Stimulated activated CD8-positive, alpha-beta memory T cell treated with anti-CD3 and anti-CD28 coated beads, Interleukin-4, amount 100 ng/mL, for 1 hour (primary cell): ENCODE measurements around the gene CD46.
A peak's percentile ranks its signal among the peaks of the same experiment; 100 is the strongest.
"Not testable (repeated sequence)": the region's sequence is repeated elsewhere in the genome, so short reads cannot be mapped to it uniquely, and the experiment has no call there.

ENCODE experiments used
- DNase-seq, 2 donors: peaks; one replicate each; pipeline ENCODE4 v3.0.0-alpha.2; 2020; ENCODE audit warnings: low read depth in 2 of 2, low spot score in 1 of 2

The CD46 gene

GRCh38 chr1:207751790-207752455 lies at the start of gene CD46:
Gene CD46, plus strand, starts transcription at chr1:207752054. Its CDS starts 159 bp downstream, at chr1:207752213.
- DNase-seq: peak; percentile 83 to 86

DNA sequence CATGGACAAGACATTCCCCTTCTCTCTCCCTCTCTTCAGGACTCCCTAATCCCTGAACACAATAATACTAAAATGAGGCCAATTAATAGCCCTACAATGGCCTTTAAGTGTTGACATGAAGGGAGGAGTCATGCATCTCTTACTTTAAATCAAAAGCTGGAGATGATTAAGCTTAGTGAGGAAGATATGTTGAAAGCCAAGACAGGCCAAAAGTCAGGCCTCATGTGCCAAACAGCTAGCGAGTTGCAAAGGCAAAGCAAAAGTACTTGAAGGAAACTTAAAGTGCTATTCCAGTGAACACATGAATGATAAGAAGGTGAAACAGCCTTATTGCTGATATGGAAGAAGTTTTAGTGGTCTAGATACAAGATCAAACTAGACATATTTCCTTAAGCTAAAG lies 49.5 kb upstream of the CD46 start:
- DNase-seq: no peak

- no peak for DNase-seq
Observed at GRCh38 chr1:207703712-207704111, 48.1 kb upstream of the CD46 start.

GRCh38 chr1:207708004-207708403 lies 43.9 kb upstream of the CD46 start:
- DNase-seq: not testable (repeated sequence)

- DNase-seq: no peak
Observed at GRCh38 chr1:207711285-207711684, 40.6 kb upstream of the CD46 start.

GRCh38 chr1:207712701-207713100 lies 39.2 kb upstream of the CD46 start:
- not testable (repeated sequence) for DNase-seq

- DNase-seq: no peak
Observed at GRCh38 chr1:207713529-207713928, 38.3 kb upstream of the CD46 start.

GRCh38 chr1:207719234-207719633 lies 32.6 kb upstream of the CD46 start:
- DNase-seq: no peak

DNA sequence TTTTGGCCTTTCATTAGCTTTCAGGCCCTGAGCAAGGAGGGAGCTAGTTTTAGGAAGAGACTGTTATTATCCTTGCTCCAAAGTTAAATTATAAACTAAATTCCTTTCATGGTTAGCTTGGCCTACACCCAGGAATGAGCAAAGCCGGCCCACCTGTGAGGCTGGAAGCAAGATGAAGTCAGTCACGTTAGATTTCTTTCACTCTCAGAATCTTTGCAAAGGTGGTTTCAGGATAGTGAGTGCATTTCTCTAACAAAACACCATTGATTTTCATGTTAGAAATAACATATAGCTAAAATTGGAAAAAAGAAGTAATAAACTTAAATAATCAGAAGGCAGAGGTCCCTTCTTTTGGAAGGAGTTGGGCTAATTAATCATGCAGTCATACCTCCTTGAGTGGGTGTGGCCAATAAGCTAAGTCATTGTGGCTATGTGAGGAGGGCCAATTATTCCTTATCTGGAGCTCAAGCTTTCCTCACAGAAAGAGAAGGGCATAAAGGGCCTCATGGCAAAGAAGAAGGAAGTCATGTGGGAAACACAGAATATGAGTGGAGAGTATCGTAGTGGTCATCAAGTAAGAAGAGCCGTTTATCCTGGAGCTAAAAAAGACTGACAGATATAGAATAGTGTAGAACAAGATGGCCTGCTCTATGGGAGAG lies 23.5 kb upstream of the CD46 start:
- DNase-seq: not testable (repeated sequence)

DNA sequence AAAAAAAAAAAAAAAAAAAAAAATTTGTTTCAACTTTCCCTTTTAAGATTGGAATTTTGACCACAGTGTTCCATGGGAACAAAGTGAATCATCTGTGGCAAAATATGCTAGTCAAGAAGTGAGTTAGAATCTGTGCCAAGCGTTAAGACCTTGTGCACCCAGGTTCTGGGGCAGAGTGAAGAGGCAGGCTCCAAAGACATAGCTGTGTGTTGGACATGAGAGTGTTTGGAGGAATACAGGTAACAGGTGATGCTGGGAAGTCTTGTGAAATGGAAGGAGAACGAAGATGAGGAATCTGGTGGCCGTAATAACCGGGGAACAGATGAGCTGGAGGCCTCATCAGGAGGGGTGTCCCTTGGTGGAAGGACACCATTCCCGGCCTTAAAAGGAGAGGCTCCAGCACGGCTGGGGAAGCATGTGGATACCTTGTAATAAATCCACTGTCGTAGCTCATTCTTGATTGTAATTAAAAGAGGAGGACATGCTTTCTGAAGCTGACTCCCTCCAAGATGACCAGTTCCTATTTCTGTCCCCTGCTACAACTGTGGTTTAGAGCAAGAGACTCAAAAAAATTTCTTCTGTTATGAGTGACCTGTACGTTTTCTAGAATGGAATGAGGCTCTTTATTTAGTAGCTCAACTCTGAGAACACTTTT lies 14.2 kb upstream of the CD46 start:
- not testable (repeated sequence) for DNase-seq

DNA sequence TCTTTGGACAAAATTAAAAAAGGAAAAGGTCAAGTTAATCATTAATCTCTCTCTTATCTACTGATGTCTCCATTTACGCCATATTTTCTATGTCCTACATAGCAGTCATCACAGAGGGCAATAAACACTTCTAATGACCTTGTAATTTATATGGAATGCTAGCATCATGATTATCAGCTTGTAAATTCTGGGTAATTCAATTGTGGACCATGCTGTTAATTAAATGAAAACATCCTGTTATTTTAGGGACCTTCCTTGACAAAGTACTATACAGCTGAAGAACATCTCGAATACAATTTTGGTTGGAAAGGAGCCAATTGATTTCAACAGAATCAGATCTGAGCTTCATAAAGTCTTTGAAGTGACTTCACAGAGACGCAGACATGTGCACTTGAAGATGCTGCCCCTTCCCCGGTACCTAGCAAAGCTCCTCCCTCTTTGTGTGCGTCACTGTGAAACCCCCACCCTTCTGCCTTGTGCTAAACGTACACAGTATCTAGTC lies 13.6 kb upstream of the CD46 start:
- DNase-seq: not testable (repeated sequence)

DNA sequence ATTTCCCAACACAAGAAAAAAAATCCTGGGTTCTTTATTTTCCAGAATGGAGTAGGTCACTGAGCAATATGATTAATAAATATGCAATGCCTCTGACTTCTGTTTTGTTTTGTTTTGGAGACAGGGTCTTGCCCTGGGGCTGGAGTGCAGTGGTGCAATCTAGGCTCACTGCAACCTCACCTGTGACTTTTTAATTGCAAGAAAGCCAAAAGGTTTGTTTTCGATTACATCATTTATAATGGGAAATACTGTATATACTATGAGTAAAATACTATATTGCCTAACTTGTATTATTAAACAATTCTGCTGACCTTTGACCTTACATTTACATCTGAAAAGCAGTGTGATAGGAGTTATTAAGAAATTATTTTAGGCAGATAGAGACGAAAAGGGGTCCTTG lies 11.6 kb upstream of the CD46 start:
- no peak for DNase-seq

GRCh38 chr1:207742850-207743555 lies 8.9 kb upstream of the CD46 start:
- DNase-seq: no peak

GRCh38 chr1:207744000-207744534 lies 7.8 kb upstream of the CD46 start:
- no peak for DNase-seq

GRCh38 chr1:207745285-207745684 lies 6.6 kb upstream of the CD46 start:
- no peak for DNase-seq

- no peak for DNase-seq
Observed at GRCh38 chr1:207745839-207746767, 5.8 kb upstream of the CD46 start.

DNA sequence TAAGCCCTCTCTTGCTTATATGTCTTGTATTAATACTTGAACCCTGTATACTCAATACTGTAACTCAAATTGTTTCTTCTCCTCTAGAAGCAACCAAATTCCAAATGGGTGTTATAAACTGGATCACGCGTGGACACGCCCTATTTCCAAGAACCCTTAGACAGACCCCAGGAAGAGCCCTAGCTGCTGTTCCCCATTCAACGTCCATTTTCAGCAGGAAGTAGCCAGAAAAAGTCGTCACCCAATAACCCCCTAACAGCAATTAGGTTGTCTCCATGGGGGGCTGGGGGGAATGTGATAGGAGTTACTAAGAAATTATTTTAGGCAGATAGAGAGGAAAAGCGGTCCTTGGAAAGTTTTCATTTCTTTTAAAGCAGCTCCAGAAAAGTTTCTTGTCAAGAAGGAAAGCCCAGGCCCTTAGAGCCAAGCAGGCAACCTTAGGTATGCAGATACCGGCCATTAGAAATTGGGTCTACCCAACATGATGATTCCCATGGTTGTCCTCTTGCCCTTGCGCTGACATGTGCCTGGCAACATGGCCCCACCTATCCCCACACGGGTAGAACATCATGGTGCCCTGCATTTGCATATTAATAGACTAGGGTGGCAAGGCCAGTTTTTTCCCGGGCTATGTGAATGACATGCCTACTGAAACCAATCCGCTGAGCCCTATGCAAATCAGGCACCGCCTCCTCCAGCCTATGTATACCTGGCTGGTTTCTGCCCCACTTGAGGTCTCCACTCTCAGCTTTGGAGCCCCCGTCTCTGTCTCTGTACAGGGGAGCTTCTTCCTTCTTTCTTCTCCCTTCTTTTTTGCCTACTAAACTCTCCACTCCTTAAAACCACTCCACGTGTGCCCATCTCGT lies 4.0 kb upstream of the CD46 start:
- no peak for DNase-seq

DNA sequence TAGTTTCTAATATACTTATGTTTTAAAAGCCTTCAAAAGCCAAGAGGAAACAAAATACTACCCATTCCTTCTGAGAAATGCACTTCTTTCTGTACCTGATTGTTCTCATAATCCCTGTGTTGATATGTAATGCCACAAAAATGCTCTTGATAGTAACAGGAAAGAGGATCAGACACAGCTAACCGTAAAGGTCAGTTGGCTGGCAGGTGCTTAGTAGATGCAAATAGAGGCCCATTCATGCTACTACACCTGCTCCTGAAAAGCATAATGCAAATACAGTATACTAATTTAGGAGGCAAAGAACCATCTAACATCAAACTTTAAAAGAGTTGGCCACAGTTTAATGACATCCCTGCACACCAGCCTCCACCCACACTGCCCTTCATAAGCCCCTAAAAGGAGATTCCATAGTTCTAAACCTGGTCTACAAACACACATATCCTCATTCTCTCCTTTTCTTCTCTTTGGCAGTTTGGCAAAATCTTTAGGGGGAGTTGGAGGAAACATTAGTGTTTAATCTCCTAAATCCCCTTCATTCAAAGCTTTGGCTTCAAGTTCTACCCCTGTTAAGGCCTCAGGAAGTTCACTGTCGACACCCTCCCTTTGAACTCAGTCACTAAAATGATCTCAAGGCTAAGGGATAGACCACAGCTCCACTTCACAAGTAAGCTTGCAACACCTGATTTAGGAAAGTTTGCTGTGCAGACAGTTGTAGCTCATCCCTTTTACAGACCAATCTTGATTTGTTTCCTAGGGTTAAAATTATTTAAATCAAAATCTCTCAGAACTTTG lies 2.9 kb upstream of the CD46 start:
- no peak for DNase-seq
